ENCODE results near the gene KRT83. TPM values are rescaled to one million over a fixed set of nuclear protein-coding genes. Genes with fewer than 3 reads are reported as not detected.
"Not testable (repeated sequence)": the region's sequence is repeated elsewhere in the genome, so short reads cannot be mapped to it uniquely, and the experiment has no call there.

Gene KRT83
- total RNA-seq, 1 experiment from 2014 or later = not detected

- no peak for DNase-seq
- H3K4me3 ChIP-seq = no peak overlapping the region
- no peaks in the 10 kb centered on the region for H3K27me3 ChIP-seq
- H3K9me3 ChIP-seq = no peaks in the 10 kb centered on the region
- H3K36me3 ChIP-seq = no peaks in the 10 kb centered on the region
Observed at GRCh38 chr12:52322069-52322468, 871 bp upstream of the KRT83 start.

GRCh38 chr12:52321418-52321817 lies 220 bp upstream of the KRT83 start:
- no peak for DNase-seq
- Histone ChIP-seq H3K27me3 (no peaks in the 10 kb centered on the region), H3K9me3 (no peaks in the 10 kb centered on the region), H3K4me3 (no peak overlapping the region), H3K36me3 (no peaks in the 10 kb centered on the region)

DNA sequence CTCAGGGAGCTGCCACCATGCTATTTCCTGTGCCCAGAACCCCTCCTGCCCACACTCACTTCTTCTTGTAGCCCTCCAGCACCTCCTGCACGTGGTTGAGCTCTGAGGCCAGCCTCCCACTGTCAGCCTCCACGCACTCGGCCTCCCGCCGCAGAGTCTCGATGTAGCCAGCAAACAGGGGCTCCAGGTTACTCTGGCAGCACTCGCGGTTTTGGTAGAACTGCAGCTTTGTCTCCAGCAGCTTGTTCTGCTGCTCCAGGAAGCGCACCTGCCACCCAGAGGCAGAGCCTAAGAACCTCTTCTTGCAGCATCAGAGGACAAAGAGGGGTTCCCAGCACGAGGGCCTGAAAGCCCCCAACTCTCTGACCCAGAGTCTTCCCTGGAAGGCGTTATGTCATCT lies 2.1 kb downstream of the KRT83 start:
- no peaks in the 10 kb centered on the region for H3K27me3 ChIP-seq
- no peaks in the 10 kb centered on the region for H3K9me3 ChIP-seq
- no peaks in the 10 kb centered on the region for H3K36me3 ChIP-seq
- H3K4me3 ChIP-seq = no peak overlapping the region
- DNase-seq = no peak

DNA sequence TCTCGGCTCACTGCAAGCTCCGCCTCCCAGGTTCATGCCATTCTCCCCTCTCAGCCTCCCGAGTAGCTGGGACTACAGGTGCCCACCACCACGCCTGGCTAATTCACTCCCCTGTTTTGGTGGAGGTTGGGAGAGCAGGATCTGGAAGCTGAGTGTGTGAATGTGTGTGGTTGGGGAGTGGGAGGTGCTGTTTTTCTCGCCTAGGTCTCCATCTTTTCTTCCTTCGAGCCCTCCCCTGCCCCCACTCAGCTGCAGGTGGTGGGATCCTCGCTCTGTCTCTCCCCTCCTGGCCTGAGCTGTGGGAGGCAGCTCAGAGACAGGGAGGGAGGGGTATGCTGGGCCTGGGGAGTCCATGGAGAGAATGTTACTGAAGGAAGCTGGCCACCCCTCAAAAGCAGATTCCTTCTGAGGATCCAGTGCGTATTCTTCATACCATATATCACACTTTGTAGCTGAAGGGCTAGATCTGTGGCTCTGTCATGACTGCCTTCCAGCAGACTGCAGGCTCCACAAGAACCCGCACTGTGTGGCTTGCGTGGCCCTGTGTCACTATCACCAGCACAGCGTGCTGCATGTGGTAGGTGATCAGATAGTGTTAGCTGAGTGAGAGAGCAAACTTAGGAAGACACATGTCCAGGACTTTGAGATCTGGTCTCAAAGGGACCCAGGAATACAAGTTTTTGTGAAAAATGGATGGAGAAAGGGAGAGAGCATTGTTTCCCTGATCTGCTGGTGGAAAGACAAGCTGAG lies 2.8 kb downstream of the KRT83 start:
- no peak overlapping the region for H3K4me3 ChIP-seq

DNA sequence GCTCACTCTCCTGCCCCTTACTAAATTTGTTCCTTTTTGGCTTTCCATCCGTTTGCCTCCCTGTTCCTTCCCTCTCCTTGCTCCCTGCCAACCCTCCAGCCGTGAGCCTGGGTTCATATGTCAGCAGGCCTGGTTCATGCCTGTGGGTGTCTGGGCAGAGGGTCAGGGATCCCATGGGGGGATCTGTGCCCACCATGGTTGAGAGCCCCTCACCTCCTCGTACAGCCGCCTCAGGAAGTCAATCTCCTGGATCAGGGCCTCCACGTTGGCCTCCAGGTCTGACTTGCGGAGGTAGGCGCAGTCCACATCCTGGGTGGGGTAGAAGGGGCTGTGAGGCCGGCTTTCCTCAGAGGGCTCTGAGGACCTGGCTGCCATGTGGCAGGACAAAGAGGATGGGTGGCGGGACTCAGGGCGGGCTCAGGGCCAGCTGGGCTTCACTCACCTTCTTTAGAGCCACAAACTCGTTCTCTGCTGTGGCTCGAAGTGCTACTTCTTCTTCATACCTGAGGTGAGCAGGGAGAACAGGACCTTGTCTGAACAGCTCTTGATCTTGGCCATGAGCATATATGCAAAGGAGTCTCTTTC lies 3.6 kb downstream of the KRT83 start:
- no peaks in the 10 kb centered on the region for H3K27me3 ChIP-seq
- H3K4me3 ChIP-seq = no peak overlapping the region
- no peaks in the 10 kb centered on the region for H3K9me3 ChIP-seq
- DNase-seq = no peak
- no peaks in the 10 kb centered on the region for H3K36me3 ChIP-seq

More for the DNA sequence above, 2.8 kb downstream of the KRT83 start:
- no peak for DNase-seq
- Histone ChIP-seq H3K27me3 (no peaks in the 10 kb centered on the region), H3K9me3 (no peaks in the 10 kb centered on the region), H3K36me3 (no peaks in the 10 kb centered on the region)

DNA sequence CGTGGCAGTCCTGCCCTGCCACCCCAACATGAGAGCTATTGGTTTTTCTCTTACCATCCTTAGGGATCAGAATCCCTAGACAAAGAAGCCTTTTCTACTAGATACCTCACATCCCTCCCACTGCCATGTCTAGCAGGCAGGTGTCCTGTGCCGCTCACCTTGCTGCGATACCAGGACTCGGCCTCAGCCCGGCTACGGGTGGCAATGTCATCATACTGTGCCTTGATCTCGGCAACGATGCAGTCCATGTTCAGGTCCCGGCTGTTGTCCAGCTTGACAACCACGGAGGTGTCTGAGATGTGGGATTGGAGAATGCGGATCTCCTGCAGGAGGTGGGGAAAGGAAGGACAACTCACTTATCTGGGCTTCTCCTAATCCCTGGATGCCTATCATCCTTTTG lies 4.5 kb downstream of the KRT83 start:
- Histone ChIP-seq H3K4me3 (no peak overlapping the region), H3K36me3 (no peaks in the 10 kb centered on the region), H3K27me3 (no peaks in the 10 kb centered on the region), H3K9me3 (no peaks in the 10 kb centered on the region)
- DNase-seq = no peak

DNA sequence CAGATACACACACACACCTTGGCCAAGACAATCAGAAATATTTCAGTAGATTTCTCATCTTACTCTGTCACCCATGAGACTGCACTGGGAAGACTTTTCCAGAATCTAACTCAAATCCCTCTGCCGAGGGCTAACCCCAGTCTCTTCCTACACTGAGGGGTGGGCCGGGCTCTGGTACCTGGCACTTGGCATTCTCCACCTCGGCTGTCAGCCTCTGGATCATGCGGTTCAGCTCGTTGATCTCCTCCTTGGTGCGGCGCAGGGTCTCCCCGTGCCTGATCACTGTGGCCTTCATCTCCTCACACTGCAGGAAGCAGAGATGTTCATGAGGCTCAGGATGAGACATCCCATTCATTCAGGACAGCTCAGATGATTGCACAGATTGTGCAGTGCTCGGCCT lies 4.9 kb downstream of the KRT83 start:
- Histone ChIP-seq H3K36me3 (no peaks in the 10 kb centered on the region), H3K4me3 (no peak overlapping the region), H3K27me3 (no peaks in the 10 kb centered on the region), H3K9me3 (no peaks in the 10 kb centered on the region)
- no peak for DNase-seq

DNA sequence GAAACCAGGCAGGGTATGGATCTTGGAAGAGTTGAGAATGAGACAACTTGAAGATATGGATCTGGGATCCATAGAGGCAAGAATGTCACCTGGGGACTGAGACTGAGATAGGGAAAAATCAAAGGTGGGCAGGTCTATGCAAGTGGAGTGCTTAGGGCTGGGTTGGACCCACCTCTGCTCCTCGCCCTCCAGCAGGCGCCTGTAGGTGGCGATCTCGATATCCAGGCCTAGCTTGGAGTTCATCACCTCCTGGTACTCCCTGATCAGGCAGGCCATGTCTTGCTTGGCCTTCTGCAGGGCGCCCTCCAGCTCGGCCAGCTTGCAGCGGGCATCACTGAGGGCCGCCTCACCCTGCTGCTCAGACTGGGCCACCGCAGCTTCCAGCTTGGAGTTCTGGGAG lies 5.5 kb downstream of the KRT83 start:
- not testable (repeated sequence) for H3K36me3 ChIP-seq, H3K4me3 ChIP-seq, H3K9me3 ChIP-seq, H3K27me3 ChIP-seq
- peak; percentile 39 for DNase-seq

DNA sequence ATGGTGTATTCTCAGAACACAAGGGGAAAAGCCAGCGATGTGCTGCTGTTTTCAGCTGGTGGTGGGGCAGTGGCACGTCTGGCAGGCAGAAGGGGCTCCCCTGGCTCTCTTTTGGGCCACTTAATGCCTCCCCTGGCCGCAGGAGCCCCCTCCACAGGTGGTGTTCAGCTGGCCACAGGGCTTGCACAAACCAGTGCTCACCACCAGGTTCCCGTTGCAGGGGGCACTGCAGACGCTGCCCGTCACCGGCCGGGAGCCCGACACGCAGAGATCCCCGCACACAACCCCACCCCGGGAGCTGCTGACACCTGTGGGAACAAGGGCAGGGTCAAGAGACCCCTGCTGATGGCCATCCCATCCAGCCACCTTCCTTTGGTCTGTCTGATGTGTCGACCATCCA lies 6.7 kb downstream of the KRT83 start:
- Histone ChIP-seq H3K4me3 (no peak overlapping the region), H3K27me3 (no peaks in the 10 kb centered on the region), H3K9me3 (no peaks in the 10 kb centered on the region), H3K36me3 (no peaks in the 10 kb centered on the region)
- DNase-seq = no peak

GRCh38 chr12:52313926-52314325 lies 7.3 kb downstream of the KRT83 start:
- DNase-seq = no peak
- no peaks in the 10 kb centered on the region for H3K9me3 ChIP-seq
- H3K36me3 ChIP-seq = no peaks in the 10 kb centered on the region
- no peak overlapping the region for H3K4me3 ChIP-seq
- H3K27me3 ChIP-seq = no peaks in the 10 kb centered on the region

DNA sequence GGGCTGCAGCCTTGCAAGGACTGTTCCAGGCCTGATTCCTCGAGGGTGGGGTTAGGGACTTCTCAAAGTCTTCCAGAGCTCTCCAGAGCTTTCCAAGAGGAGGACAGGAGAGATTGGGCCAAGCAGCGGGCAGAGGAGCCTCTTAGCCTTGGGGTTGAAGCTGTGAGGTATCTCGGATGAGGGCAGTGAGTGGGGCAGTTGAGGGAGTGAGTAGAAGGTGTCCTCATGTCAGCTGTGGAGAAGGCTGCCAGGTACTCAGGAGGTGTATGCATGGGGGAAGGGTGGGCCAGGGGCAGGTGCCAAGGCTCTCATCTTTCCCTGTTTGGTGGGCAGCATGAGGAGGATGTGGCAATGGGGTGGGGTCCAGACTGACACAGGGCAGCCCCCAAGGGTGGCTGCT lies 7.7 kb downstream of the KRT83 start:
- no peaks in the 10 kb centered on the region for H3K36me3 ChIP-seq
- no peaks in the 10 kb centered on the region for H3K27me3 ChIP-seq
- DNase-seq = no peak
- H3K9me3 ChIP-seq = no peaks in the 10 kb centered on the region
- no peak overlapping the region for H3K4me3 ChIP-seq

GRCh38 chr12:52312086-52312485 lies 9.1 kb downstream of the KRT83 start:
- DNase-seq = no peak
- no peaks in the 10 kb centered on the region for H3K27me3 ChIP-seq
- H3K4me3 ChIP-seq = no peak overlapping the region
- H3K9me3 ChIP-seq = no peaks in the 10 kb centered on the region
- H3K36me3 ChIP-seq = no peaks in the 10 kb centered on the region

GRCh38 chr12:52311285-52311648 lies 9.9 kb downstream of the KRT83 start:
- no peak for DNase-seq
- Histone ChIP-seq H3K27me3 (no peaks in the 10 kb centered on the region), H3K9me3 (no peaks in the 10 kb centered on the region), H3K36me3 (no peaks in the 10 kb centered on the region), H3K4me3 (no peak overlapping the region)

GRCh38 chr12:52310622-52311284 lies 10.4 kb downstream of the KRT83 start:
- Histone ChIP-seq H3K36me3 (no peaks in the 10 kb centered on the region), H3K27me3 (no peaks in the 10 kb centered on the region), H3K4me3 (no peak overlapping the region), H3K9me3 (no peaks in the 10 kb centered on the region)
- no peak for DNase-seq

DNA sequence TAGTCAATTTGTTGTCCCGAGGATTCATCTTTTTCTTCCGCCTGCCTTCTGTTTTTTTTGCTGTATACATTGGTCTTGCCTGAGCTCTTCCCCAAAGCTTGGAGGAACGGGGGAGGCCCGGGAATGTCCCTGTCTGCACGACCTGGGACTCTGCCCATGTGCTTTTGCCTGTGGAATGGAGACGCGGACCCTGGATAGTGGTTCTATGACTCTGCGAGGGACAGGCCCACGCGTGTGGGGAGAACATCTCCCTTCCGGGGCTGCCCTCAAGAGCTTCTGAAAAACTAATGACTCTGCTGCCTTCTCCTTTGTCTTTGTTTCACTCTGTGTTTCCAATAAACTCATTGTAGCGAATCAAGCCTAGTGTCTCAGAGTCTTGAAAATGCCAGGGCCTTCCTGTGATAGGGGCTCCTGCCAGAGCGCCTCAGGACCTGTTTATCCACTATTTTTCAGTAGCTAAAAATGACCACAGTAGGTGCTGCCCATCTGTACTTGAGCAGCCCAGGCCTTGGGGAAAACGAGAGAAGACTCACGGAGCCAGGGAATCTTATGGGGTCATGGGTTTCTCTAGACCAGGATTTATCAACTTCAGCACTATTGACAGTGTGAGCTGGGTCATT lies 12.3 kb downstream of the KRT83 start:
- no peaks in the 10 kb centered on the region for H3K27me3 ChIP-seq
- no peak overlapping the region for H3K4me3 ChIP-seq

DNA sequence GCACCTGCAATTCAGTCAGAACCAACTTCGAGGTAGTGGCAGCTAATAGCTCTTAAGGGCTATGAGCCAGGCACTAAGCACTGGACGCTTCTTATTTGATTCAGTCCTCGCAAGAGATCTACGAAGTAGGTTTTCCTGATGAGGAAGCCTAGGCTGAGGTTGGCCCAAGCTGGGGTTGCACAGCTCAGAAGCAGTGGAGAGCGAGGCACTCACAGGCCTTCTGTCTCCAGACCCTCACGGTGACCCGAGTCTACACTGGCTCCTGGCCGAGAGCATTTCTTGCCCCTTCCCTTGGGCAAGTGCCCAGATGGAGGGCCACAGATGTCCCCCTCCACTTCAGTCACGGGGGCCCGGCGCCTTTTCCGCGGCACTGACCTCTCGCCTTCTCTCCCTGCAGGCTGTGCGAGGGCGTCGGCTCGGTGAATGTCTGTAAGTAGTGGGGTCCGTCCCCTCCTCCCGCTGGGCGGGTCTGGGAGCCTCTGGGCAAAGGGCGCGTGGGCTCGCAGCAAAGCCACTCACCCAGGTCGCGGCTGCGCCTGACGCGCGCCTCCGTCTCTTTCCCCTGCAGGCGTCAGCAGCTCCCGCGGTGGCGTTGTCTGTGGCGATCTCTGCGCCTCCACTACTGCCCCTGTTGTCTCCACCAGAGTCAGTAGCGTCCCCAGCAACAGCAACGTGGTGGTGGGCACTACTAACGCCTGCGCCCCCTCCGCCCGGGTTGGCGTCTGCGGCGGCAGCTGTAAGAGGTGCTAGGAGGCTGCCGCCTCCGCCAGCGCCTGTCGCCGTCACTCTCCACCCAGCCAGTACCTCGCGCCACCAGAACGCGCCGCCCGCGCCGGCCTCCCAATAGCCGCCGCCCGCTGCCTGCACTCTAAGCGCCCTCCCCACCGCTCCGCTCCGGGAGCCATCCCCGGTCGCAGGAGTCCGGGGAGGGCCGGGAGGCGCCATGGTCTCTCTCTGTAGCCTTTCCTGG lies 13.1 kb downstream of the KRT83 start:
- H3K36me3 ChIP-seq = no peaks in the 10 kb centered on the region
- H3K27me3 ChIP-seq = no peaks in the 10 kb centered on the region
- no peak for DNase-seq
- no peaks in the 10 kb centered on the region for H3K9me3 ChIP-seq
- no peak overlapping the region for H3K4me3 ChIP-seq

More for the DNA sequence above, 12.3 kb downstream of the KRT83 start:
- no peaks in the 10 kb centered on the region for H3K36me3 ChIP-seq
- H3K9me3 ChIP-seq = no peaks in the 10 kb centered on the region
- DNase-seq = no peak

- H3K36me3 ChIP-seq = no peaks in the 10 kb centered on the region
- no peaks in the 10 kb centered on the region for H3K27me3 ChIP-seq
- no peaks in the 10 kb centered on the region for H3K9me3 ChIP-seq
- H3K4me3 ChIP-seq = no peak overlapping the region
- DNase-seq = no peak
Observed at GRCh38 chr12:52306731-52307130, 14.5 kb downstream of the KRT83 start.
